AG20443 (cell line): Measurements from ENCODE around the gene GALNT17.

Source experiments
- DNase-seq: peaks from one replicate; pipeline ENCODE4 v3.0.0; 2012; ENCODE audit warnings: low spot score, mixed read lengths

Gene GALNT17

GRCh38 chr7:71132127-71132376, at the start of gene GALNT17:
TSS of gene GALNT17 (plus strand) at chr7:71132144.
- peak; percentile 19 for DNase-seq

GRCh38 chr7:71095266-71095860, 36.6 kb upstream of the GALNT17 start:
- DNase-seq: no peak

- no peak for DNase-seq
Observed at GRCh38 chr7:71096351-71096750, 35.6 kb upstream of the GALNT17 start.

- DNase-seq: no peak
Observed at GRCh38 chr7:71106226-71106625, 25.7 kb upstream of the GALNT17 start.

DNA sequence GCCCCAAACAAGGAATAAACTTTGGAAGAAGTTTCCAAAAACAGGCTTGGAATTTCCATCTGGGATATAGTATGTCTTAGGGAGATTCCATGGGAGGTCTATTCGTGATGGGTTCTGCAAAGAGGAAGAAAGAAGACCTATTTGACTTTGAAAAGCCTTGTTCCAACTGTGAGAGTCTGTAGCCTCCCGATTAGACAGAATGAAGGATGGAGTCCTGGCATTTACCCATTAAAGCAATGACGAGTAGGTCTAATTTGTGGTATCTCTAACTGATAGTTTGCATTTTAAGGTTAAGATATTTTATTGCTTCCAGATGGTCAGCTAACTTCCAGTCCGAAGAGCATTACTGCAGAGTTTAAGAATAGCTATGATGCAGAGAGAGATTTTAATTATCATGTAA, 19.5 kb upstream of the GALNT17 start:
- DNase-seq: no peak

GRCh38 chr7:71120096-71120495, 11.8 kb upstream of the GALNT17 start:
- no peak for DNase-seq

GRCh38 chr7:71129126-71129525, 2.8 kb upstream of the GALNT17 start:
- DNase-seq: no peak

- DNase-seq: no peak
Observed at GRCh38 chr7:71130031-71130679, 1.8 kb upstream of the GALNT17 start.

GRCh38 chr7:71131256-71132126, 453 bp upstream of the GALNT17 start:
- DNase-seq: peak; percentile 45

DNA sequence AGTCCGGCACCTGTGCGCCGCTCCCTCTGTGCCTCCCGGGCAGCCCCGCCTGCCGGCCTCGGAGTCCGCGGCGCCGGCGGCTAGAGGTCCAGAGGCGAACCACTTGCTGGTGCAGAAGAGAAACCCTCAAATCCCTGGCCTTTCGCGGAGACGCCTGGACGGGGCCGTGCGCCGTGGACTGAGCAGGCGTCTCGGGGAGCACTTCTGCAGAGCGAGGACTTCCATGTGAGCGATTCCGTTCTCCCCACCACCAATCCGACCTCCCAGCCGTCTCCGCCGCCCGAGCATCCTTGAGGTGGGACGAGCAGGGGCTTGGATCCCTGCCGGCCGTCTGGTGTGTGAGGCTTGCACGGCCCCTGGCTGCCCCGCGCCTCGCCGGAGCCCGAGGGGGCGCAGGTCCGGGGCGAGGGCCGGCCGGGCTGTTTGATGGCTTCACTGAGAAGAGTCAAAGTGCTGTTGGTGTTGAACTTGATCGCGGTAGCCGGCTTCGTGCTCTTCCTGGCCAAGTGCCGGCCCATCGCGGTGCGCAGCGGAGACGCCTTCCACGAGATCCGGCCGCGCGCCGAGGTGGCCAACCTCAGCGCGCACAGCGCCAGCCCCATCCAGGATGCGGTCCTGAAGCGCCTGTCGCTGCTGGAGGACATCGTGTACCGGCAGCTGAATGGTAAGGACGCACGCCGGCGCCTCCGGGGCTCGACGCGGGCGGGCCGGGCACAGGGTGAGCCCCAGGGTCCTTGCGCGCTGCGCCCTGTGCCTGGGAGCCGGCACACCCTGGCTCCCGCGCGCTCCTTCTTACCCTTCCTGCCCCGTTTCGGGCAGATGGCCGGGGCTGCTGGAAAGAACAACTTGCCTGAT, 660 bp downstream of the GALNT17 start:
- no peak for DNase-seq

- no peak for DNase-seq
Observed at GRCh38 chr7:71133232-71133622, 1.3 kb downstream of the GALNT17 start.

DNA sequence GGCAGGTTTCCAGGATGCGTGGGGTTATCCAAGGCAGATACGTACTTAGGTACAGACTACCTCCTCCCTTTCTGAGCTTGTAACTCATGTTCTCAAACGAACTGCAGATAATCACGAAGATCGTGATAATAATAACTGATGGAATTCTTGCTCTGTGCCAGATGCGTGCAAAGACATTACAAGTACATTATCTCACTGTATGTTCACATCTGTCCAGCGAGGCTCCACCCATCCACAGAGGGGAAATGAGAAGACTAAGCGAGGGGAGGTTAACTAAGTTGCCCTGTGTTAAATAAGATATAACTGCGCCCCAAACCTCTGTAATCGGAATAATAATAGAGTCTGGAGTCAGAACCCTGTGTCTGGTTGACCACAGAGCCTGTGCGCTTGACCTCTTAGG, 1.9 kb downstream of the GALNT17 start:
- no peak for DNase-seq

- no peak for DNase-seq
Observed at GRCh38 chr7:71135116-71135515, 3.2 kb downstream of the GALNT17 start.

GRCh38 chr7:71135663-71136062, 3.7 kb downstream of the GALNT17 start:
- no peak for DNase-seq

GRCh38 chr7:71137479-71137878, 5.5 kb downstream of the GALNT17 start:
- no peak for DNase-seq

DNA sequence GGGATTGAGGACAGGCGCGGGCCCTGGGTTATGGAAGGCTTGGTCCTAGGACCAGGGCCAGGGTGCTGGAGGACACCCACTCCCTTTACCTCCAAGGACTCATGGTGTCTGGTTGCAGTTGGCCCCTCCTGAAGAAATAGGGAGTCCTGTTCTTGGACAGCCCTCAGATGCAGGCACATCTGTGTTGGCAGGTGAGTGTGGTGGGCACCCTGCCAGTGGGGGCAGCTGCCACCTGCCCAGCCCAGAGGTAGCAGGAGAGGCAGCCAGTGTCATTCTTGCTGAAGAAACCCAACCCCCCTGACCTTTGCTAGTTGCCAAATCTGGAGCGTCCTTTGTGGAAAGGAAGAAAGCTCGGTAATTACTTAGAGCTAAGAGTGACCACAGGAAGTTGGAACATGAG, 8.3 kb downstream of the GALNT17 start:
- no peak for DNase-seq

DNA sequence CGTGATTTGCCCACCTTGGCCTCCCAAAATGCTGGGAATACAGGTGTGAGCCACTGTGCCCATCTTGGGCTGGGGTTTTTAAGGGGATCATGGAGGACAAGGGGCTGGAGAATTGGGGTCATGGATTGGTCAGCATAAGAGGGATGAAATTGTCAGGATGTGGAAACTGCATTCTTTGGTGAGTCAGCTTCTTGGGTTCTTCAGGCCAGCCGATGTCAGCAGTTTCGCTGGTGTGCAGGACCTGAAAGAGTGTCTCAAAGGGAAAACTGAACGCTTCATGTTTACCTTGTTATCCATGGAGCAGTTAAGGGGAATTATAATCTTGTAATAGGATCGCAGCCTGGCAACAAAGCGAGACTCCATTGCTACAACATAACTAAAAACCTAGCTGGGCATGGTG, 13.0 kb downstream of the GALNT17 start:
- no peak for DNase-seq

GRCh38 chr7:71145906-71146901, 14.3 kb downstream of the GALNT17 start:
- no peak for DNase-seq

- DNase-seq: no peak
Observed at GRCh38 chr7:71148098-71148497, 16.2 kb downstream of the GALNT17 start.

- DNase-seq: no peak
Observed at GRCh38 chr7:71155236-71155635, 23.3 kb downstream of the GALNT17 start.

DNA sequence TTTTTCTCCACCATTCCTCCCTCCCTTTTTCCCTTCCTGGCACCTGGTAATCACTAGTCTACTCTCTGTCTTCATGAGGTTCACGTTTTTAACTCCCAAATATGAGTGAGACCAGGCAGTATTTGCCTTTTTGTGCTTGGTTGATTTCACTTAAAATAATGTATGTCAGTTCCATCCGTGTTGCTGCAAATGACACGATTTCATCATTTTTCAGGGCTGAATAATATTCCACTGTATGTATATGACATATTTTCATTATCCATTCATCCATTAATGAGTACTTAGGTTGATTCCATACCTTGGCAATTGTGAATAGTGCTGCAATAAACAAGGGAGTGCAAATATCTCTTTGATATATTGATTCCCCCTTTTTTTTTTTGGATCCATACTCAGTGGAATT, 25.8 kb downstream of the GALNT17 start:
- no peak for DNase-seq
